ENCODE data around the gene GREB1.

GREB1 gene

GRCh38 chr2:11688222-11689069 is 154.6 kb downstream of the GREB1 start:
- Histone ChIP-seq H3K4me1 (ENCODE audit: control insufficient read depth, low read depth, low read length) (peaks cover 6% of the 10 kb centered on the region), H3K4me3 (ENCODE audit: low read length) (peak overlapping the region; percentile 43), H3K9me3 (ENCODE audit: control insufficient read depth, low read depth, low read length) (no peaks in the 10 kb centered on the region), H3K9ac (ENCODE audit: low read length) (no peak overlapping the region), H3K36me3 (ENCODE audit: control insufficient read depth, low read depth, low read length) (no peaks in the 10 kb centered on the region), H3K27me3 (ENCODE audit: control insufficient read depth, insufficient read depth, low read length) (no peaks in the 10 kb centered on the region), H3K27ac (ENCODE audit: low read length) (no peak overlapping the region)

GRCh38 chr2:11691076-11691660 is 157.3 kb downstream of the GREB1 start:
- Histone ChIP-seq H3K36me3 (ENCODE audit: control insufficient read depth, low read depth, low read length) (no peaks in the 10 kb centered on the region), H3K9me3 (ENCODE audit: control insufficient read depth, low read depth, low read length) (no peaks in the 10 kb centered on the region), H3K27ac (ENCODE audit: low read length) (no peak overlapping the region), H3K9ac (ENCODE audit: low read length) (no peak overlapping the region), H3K4me3 (ENCODE audit: low read length) (no peak overlapping the region), H3K27me3 (ENCODE audit: control insufficient read depth, insufficient read depth, low read length) (no peaks in the 10 kb centered on the region), H3K4me1 (ENCODE audit: control insufficient read depth, low read depth, low read length) (peaks cover 6% of the 10 kb centered on the region)

Measured in iPS-18a (cell line).